Head of caudate nucleus (tissue), 42 donors: ENCODE measurements around the gene GDPD4.

ENCODE experiments used
- DNase-seq, 42 donors: peaks; one replicate each; pipeline versions ENCODE4 v3.0.0 to v3.0.0-alpha.2; 2020 to 2021; ENCODE audit warnings: mixed read lengths in 7 of 42
- intact Hi-C: fragments of 100-400 bp; cut with DNase I; formaldehyde crosslinking; loops from one replicate; pipeline ENCODE4 v1.15.0; 2022

GDPD4 gene

GRCh38 chr11:77198440-77198849 is 103.0 kb downstream of the GDPD4 start:
- intact Hi-C loops = loop anchor here (10.0 kb wide), 1 partner anchor 346 kb away; no protein-coding TSS in a partner anchor
- peak in 11 of 42 donors; percentile 2 to 29 (median 12) for DNase-seq

GRCh38 chr11:77197626-77198320 is 103.7 kb downstream of the GDPD4 start:
- DNase-seq = peak in 9 of 42 donors; percentile 0 to 23 (median 7)
- intact Hi-C loops = loop anchor here (10.0 kb wide), 1 partner anchor 347 kb away; no protein-coding TSS in a partner anchor

- DNase-seq = peak in 5 of 42 donors; percentile 2 to 13 (median 5)
These were observed 104.5 kb downstream of the GDPD4 start for GRCh38 chr11:77196961-77197360.

GRCh38 chr11:77195071-77195755 is 106.3 kb downstream of the GDPD4 start:
- DNase-seq = no peak
- intact Hi-C loops = loop anchor here (10.0 kb wide), 1 partner anchor 350 kb away; no protein-coding TSS in a partner anchor

More at GRCh38 chr11:77196961-77197360, 104.5 kb downstream of the GDPD4 start:
- intact Hi-C loops = loop anchor here (10.0 kb wide), 1 partner anchor 348 kb away; no protein-coding TSS in a partner anchor

GRCh38 chr11:77193911-77194830 is 107.3 kb downstream of the GDPD4 start:
- no peak for DNase-seq
- intact Hi-C loops = loop anchor here (10.0 kb wide), 1 partner anchor 351 kb away; no protein-coding TSS in a partner anchor

GRCh38 chr11:77193167-77193566 is 108.3 kb downstream of the GDPD4 start:
- intact Hi-C loops = loop anchor here (10.0 kb wide), 1 partner anchor 352 kb away; no protein-coding TSS in a partner anchor
- DNase-seq = no peak

- intact Hi-C loops = loop anchor here (10.0 kb wide), 1 partner anchor 353 kb away; no protein-coding TSS in a partner anchor
These were observed 109.5 kb downstream of the GDPD4 start for GRCh38 chr11:77191823-77192495.

GRCh38 chr11:77191429-77191822 is 110.1 kb downstream of the GDPD4 start:
- intact Hi-C loops = loop anchor here (10.0 kb wide), 1 partner anchor 353 kb away; no protein-coding TSS in a partner anchor
- DNase-seq = peak in 16 of 42 donors; percentile 13 to 64 (median 37)

More at GRCh38 chr11:77191823-77192495, 109.5 kb downstream of the GDPD4 start:
- DNase-seq = peak in 35 of 42 donors; percentile 16 to 68 (median 47)

GRCh38 chr11:77190331-77191075 is 111.0 kb downstream of the GDPD4 start:
- intact Hi-C loops = loop anchor here (10.0 kb wide), 1 partner anchor 354 kb away; no protein-coding TSS in a partner anchor
- DNase-seq = no peak

- intact Hi-C loops = loop anchor here (5.0 to 10.0 kb wide), 2 partner anchors 62 to 355 kb away; partner anchors contain the start of gene MYO7A
- no peak for DNase-seq
These were observed 111.8 kb downstream of the GDPD4 start for GRCh38 chr11:77189588-77190210.

- DNase-seq = no peak
- intact Hi-C loops = loop anchor here (5.0 kb wide), 1 partner anchor 62 kb away; the partner anchor contains the start of gene MYO7A
These were observed 112.6 kb downstream of the GDPD4 start for GRCh38 chr11:77188633-77189491.

GRCh38 chr11:77187776-77188632 is 113.5 kb downstream of the GDPD4 start:
- intact Hi-C loops = loop anchor here (5.0 kb wide), 1 partner anchor 61 kb away; the partner anchor contains the start of gene MYO7A

GRCh38 chr11:77187111-77187750 is 114.3 kb downstream of the GDPD4 start:
- DNase-seq = no peak
- intact Hi-C loops = loop anchor here (5.0 kb wide), 1 partner anchor 60 kb away; the partner anchor contains the start of gene MYO7A

More at GRCh38 chr11:77187776-77188632, 113.5 kb downstream of the GDPD4 start:
- DNase-seq = peak; percentile 46 to 94 (median 85)

GRCh38 chr11:77186302-77186701 is 115.2 kb downstream of the GDPD4 start:
- intact Hi-C loops = loop anchor here (5.0 kb wide), 1 partner anchor 59 kb away; the partner anchor contains the start of gene MYO7A
- DNase-seq = no peak
